CD4-positive, alpha-beta T cell (primary cell): Measurements from ENCODE around the gene MAPKAPK3. TPM values are rescaled to one million over a fixed set of nuclear protein-coding genes. Genes with fewer than 3 reads are reported as not detected.

Source experiments
- ATAC-seq: fragments of 200-7000 bp; cut with Tn5 transposase; one replicate; pipeline ENCODE4 v1.10.0; 2022; ENCODE audit warnings: mild to moderate bottlenecking; ENCODE audit not compliant: poor library complexity
- CTCF ChIA-PET: fragments of 350-600 bp; sonication (Branson Sonifier 250); formaldehyde crosslinking; loops from one replicate; lab custom pipeline; 2021; ENCODE audit warnings: antibody characterized with exemption, inconsistent platforms; lab: Charles Lee
- POLR2A ChIA-PET: fragments of 350-600 bp; sonication (Branson Sonifier 250); formaldehyde crosslinking; loops from one replicate; lab custom pipeline; 2021; ENCODE audit warnings: antibody characterized with exemption, inconsistent platforms; lab: Charles Lee
- DNase-seq, 14 experiments: peaks; one replicate each; pipeline ENCODE4 v3.0.0-alpha.2; 2013 to 2020; ENCODE audit warnings: mixed read lengths in 2 of 14
- H3K27ac ChIP-seq, 2 donors: one replicate each; pipeline versions ENCODE4 v1.5.1 to v1.7.0; 2013; ENCODE audit warnings: low read length in 2 of 2, low read depth in 1 of 2, mild to moderate bottlenecking in 1 of 2
- H3K27me3 ChIP-seq, 2 experiments: 1 replicate in 1 of 2; 2 replicates in 1 of 2; pipeline versions ENCODE4 v1.6.1 to v1.7.0; 2013; ENCODE audit warnings: low read length in 2 of 2, control low read depth in 1 of 2, mild to moderate bottlenecking in 1 of 2, moderate library complexity in 1 of 2; ENCODE audit not compliant: insufficient read depth in 2 of 2, control insufficient read depth in 1 of 2
- H3K36me3 ChIP-seq: one replicate; pipeline ENCODE4 v1.6.1; 2013; ENCODE audit warnings: low read length, control low read depth; ENCODE audit not compliant: insufficient read depth
- H3K4me1 ChIP-seq: one replicate; pipeline ENCODE4 v1.6.1; 2013; ENCODE audit warnings: low read length, control low read depth; ENCODE audit not compliant: insufficient read depth
- H3K4me3 ChIP-seq: one replicate; pipeline ENCODE4 v1.5.1; 2013; ENCODE audit warnings: mild to moderate bottlenecking, low read length, moderate library complexity
- H3K9me3 ChIP-seq, 2 experiments: 1 replicate in 1 of 2; 2 replicates in 1 of 2; pipeline versions ENCODE4 v1.6.1 to v1.7.0; 2013; ENCODE audit warnings: low read length in 2 of 2, mild to moderate bottlenecking in 2 of 2, control low read depth in 1 of 2, moderate library complexity in 1 of 2; ENCODE audit not compliant: control insufficient read depth in 1 of 2, insufficient read depth in 1 of 2
- H3K27ac Mint-ChIP-seq: one replicate; pipeline ENCODE4 v1.8.0; 2020; ENCODE audit warnings: mixed read lengths
- H3K27me3 Mint-ChIP-seq: one replicate; pipeline ENCODE4 v1.8.0; 2021; ENCODE audit warnings: mixed read lengths
- H3K36me3 Mint-ChIP-seq: one replicate; pipeline ENCODE4 v1.8.0; 2021; ENCODE audit warnings: low read depth, mixed read lengths
- H3K4me1 Mint-ChIP-seq: one replicate; pipeline ENCODE4 v1.8.0; 2021; ENCODE audit warnings: low read depth, mixed read lengths
- H3K4me3 Mint-ChIP-seq: one replicate; pipeline ENCODE4 v1.8.0; 2020; ENCODE audit warnings: mild to moderate bottlenecking, mixed read lengths
- H3K9me3 Mint-ChIP-seq: one replicate; pipeline ENCODE4 v1.8.0; 2020; ENCODE audit warnings: mixed read lengths
- intact Hi-C, 2 experiments: fragments of 100-400 bp; cut with DNase I in 1 of 2; cut with micrococcal nuclease in 1 of 2; formaldehyde crosslinking; loops; one replicate each; pipeline versions ENCODE4 v1.15.1 to v1.9.0; 2023 to 2025; cut with DNase I, micrococcal nuclease
- microRNA-seq: library from miRNA; unstranded; fragments of <30 nt; microRNA quantifications from one replicate; pipeline ENCODE4 v1.2.0, GENCODE V29; 2021; ENCODE audit warnings: borderline microRNAs expressed, borderline replicate concordance
- total RNA-seq, 174 experiments: library from RNA in 2 of 174; stranded (reverse) in 2 of 174; gene quantifications; one replicate each; pipeline ENCODE4 v1.2.3 and lab custom pipeline; 2021 to 2026
- TF ChIP-seq, protein P1 (sequence below): fragments of 200-600 bp; IDR thresholded peaks from one replicate; pipeline ENCODE4 v1.8.0; 2022; ENCODE audit warnings: antibody characterized with exemption, mild to moderate bottlenecking

The MAPKAPK3 gene
- total RNA-seq, 2 experiments from 2014 or later, result 16.4 to 16.6 TPM

DNA sequence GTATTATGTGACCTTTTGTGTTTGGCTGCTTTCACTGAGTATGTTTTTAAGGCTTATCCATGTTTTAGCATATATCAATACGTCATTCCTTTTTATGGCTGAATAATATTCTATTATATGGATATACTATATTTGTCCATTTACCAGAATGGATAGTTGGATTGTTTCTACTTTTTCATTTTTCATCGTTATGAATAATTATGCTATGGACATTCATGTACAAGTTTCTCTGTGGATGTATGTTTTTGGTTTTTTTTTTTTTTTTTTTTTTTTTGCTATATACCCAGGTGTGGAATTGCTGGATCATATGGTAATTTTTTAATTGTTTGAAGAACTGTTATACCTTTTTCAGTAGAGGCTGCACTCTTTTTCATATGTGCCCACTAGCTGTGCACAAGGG lies 81.3 kb downstream of the MAPKAPK3 start:
- intact Hi-C loops, result no loop called here
- CTCF ChIA-PET, result no interaction called here
- POLR2A ChIA-PET, result no interaction called here

More for the DNA sequence above, 81.3 kb downstream of the MAPKAPK3 start:
- ATAC-seq (no peak), DNase-seq (no peak)
- Histone ChIP-seq H3K4me1 (no peaks in the 10 kb centered on the region), H3K27me3 (no peaks in the 10 kb centered on the region), H3K9me3 (peaks cover 4 to 6% of the 10 kb centered on the region in 2 experiments), H3K36me3 (no peaks in the 10 kb centered on the region), H3K27ac (no peak overlapping the region), H3K4me3 (no peak overlapping the region)
- H3K36me3 Mint-ChIP-seq, result no peaks in the 10 kb centered on the region
- no peak overlapping the region for H3K4me3 Mint-ChIP-seq
- no peaks in the 10 kb centered on the region for H3K4me1 Mint-ChIP-seq
- TF ChIP-seq, protein P1, sequence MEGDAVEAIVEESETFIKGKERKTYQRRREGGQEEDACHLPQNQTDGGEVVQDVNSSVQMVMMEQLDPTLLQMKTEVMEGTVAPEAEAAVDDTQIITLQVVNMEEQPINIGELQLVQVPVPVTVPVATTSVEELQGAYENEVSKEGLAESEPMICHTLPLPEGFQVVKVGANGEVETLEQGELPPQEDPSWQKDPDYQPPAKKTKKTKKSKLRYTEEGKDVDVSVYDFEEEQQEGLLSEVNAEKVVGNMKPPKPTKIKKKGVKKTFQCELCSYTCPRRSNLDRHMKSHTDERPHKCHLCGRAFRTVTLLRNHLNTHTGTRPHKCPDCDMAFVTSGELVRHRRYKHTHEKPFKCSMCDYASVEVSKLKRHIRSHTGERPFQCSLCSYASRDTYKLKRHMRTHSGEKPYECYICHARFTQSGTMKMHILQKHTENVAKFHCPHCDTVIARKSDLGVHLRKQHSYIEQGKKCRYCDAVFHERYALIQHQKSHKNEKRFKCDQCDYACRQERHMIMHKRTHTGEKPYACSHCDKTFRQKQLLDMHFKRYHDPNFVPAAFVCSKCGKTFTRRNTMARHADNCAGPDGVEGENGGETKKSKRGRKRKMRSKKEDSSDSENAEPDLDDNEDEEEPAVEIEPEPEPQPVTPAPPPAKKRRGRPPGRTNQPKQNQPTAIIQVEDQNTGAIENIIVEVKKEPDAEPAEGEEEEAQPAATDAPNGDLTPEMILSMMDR, result no peak
- no peak overlapping the region for H3K27ac Mint-ChIP-seq
- peaks cover 8% of the 10 kb centered on the region for H3K9me3 Mint-ChIP-seq
- H3K27me3 Mint-ChIP-seq, result no peaks in the 10 kb centered on the region

Small RNAs within 50 kb of the gene (microRNA-seq; reads per million reads assigned to microRNA genes)
- 2.4 reads per million, percentile 9 among the genes with 10 or more reads in this experiment for gene MIR4787

Other genes with a start within 250 kb of the MAPKAPK3 start
- 1 to 10 TPM; 2.5 to 3.8 TPM for gene CACNA2D2, start 113.5 kb upstream of the MAPKAPK3 start, total RNA-seq
- gene C3orf18, start 49.4 kb upstream of the MAPKAPK3 start, total RNA-seq, result 1 to 10 TPM; 3.9 to 5.2 TPM
- gene HEMK1, start 47.6 kb upstream of the MAPKAPK3 start, total RNA-seq, result 10 to 100 TPM; 12.4 to 14.6 TPM
- 1 to 10 TPM; 3.5 to 3.7 TPM for gene CISH, start 5.4 kb upstream of the MAPKAPK3 start, total RNA-seq
- gene DOCK3, start 57.8 kb downstream of the MAPKAPK3 start, total RNA-seq, result 1 to 10 TPM in 1 of 2 experiments, under 1 TPM in 1; 0.93 to 1.1 TPM